HPDE6-E6E7 (cell line): Measurements from ENCODE around the gene NUDT21.
A peak's percentile ranks its signal among the peaks of the same experiment; 100 is the strongest.
"Not testable (repeated sequence)": the region's sequence is repeated elsewhere in the genome, so short reads cannot be mapped to it uniquely, and the experiment has no call there.

Experiments
- DNase-seq: peaks from one replicate; pipeline ENCODE4 v3.0.0; 2011; ENCODE audit warnings: missing footprints; ENCODE audit errors: extremely low spot score

NUDT21 gene

GRCh38 chr16:56419740-56420548, 31.2 kb downstream of the NUDT21 start:
- no peak for DNase-seq

GRCh38 chr16:56417138-56417537, 34.0 kb downstream of the NUDT21 start:
- no peak for DNase-seq

GRCh38 chr16:56415875-56416274, 35.3 kb downstream of the NUDT21 start:
- no peak for DNase-seq

GRCh38 chr16:56414366-56414765, 36.8 kb downstream of the NUDT21 start:
- no peak for DNase-seq

- DNase-seq, result no peak
These were observed 37.8 kb downstream of the NUDT21 start for GRCh38 chr16:56413381-56413780.

- no peak for DNase-seq
These were observed 39.5 kb downstream of the NUDT21 start for GRCh38 chr16:56411624-56412023.

DNA sequence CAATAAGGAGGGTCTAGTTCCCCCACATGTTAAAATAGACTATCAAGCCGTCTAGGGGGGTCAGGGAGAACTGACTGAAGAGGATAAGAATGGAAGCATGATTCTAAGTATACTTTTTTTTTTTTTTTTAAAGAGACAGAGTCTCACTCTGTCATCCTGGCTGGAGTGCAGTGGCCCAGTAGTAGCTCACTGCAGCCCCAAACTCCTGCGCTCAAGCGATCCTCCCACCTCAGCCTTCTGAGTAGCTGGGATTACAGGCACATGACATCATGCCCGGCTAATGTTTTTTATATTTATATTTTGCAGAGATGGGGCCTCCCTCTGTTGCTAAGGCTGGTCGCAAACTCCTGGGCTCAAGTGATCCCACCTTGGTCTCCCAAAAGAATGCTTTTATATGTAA, 40.0 kb downstream of the NUDT21 start:
- no peak for DNase-seq

- no peak for DNase-seq
These were observed 41.9 kb downstream of the NUDT21 start for GRCh38 chr16:56409195-56409594.

GRCh38 chr16:56408379-56409098, 42.6 kb downstream of the NUDT21 start:
- no peak for DNase-seq

DNA sequence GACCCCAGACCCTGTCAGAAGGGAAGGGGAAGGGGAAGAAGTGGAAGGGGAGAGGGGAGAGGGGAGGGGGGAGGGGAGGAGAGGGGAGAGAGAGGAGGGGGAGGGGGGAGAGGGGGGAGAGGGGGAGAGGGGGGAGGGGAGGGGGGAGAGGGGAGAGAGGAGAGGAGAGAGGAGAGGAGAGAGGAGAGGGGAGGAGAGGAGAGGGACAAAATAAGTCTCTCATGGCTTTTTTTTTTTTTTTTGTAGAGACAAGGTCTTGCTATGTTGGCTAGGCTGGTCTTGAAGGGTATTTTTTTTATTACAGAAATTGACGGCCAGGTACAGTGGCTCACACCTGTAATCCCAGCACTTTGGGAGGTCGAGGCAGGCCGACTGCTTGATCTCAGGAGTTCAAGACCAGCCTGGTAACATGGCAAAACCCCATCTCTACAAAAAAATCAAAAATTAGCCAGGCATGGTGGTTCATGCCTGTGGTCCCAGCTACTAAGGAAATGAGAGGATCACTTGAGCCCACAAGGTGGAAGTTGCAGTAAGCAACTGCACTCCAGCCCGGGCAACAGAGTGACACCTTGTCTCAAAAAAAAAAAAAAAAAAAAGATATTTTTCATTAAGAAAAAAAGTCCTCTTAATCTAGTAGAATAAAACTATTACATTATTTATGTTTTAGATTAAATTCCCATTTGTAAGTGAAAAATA, 45.0 kb downstream of the NUDT21 start:
- DNase-seq, result no peak

DNA sequence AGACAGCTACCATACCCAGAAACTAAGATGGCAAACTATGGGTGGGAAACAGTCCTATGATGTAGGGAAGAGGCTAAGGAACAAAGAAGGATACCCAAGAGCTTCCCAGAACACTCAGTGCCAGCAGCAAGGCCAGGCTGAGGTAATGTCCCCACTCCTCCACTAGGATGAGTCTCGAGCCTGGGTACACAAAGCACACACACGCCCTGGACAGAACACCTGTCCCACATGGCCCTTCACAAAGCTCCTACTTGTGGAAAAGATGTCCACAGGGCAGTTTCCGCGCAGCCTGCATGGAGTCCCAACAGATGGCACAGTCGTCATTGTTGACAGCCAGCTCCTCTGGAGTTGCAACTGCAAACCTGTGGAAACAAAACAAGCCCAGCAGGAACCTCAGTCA, 49.6 kb downstream of the NUDT21 start:
- peak; percentile 39 for DNase-seq

DNA sequence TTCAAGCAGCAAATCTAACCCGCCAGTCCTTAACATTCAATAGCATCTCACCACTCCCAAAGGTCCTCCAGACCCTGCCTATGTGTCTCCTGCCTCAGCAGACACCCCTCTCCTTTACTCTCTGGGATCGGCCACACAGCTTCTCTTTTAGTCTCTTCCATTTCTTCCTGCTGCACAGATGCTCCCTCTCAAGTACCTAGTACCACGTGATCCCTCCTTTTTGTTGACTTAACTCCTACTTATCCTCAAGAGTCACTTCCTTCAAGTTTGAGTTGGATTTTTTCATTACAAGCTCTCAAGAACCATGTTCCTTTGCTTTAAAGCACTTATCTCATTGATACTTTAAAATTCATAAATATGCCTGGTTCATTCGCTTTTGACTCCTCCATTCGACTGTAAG, 50.7 kb downstream of the NUDT21 start:
- DNase-seq, result no peak

GRCh38 chr16:56399486-56399885, 51.6 kb downstream of the NUDT21 start:
- no peak for DNase-seq

DNA sequence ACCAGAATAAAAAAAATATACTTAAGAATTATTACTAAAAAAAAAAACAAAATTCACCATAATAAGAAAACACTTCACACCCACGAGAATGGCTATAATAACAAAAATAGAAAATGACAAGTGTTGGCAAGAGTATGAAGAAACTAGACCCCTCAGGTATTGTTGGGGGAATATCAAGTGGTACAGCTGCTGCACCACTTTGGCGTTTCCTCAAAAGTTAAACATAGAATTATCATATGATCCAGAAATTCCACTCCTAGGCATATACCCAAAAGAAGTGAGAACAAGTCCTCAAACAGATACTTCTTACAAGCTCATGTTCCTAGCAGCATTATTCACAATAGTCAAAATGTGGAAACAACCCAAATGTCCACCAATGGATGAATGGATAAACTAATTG, 52.1 kb downstream of the NUDT21 start:
- no peak for DNase-seq

GRCh38 chr16:56396724-56397123, 54.4 kb downstream of the NUDT21 start:
- DNase-seq, result not testable (repeated sequence)

DNA sequence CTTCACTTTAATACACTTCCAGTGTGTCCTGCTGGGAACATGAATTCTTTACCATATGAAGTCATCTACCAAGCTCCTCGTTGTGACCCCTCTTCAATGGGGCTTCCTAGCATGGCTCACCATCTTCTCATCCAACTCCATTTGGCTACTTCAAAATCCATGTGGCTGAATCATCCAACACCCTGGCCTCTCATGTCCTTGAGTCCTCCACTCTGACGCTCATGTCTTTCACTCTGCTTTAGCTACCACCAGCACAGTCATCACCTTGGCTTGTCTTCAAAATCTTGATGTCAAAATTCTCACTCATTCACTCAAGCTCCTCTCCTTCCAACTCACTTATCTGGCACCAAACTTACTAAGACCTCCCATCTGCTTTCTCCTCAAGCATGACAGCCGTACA, 61.6 kb downstream of the NUDT21 start:
- no peak for DNase-seq

- no peak for DNase-seq
These were observed 62.9 kb downstream of the NUDT21 start for GRCh38 chr16:56388209-56388608.

DNA sequence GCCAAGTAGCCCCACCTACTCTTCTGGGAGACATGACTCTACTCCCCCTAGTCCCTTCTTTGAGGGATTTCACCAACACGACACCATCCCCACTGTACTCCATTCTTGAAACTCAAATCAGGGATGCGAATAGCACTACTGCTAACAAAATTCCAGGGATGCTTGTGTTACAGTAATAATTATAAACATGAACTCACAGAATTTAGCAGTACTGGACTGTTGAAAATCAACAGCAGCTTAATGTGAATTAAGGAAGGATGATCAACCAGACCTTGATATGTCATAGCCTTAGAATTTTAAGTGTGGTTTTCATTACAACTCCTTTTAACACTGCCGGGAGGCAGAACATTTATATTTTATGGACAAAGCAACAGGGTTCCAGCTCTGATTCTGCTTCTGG, 63.7 kb downstream of the NUDT21 start:
- DNase-seq, result no peak

GRCh38 chr16:56384074-56384721, 66.9 kb downstream of the NUDT21 start:
- no peak for DNase-seq

- no peak for DNase-seq
These were observed 68.2 kb downstream of the NUDT21 start for GRCh38 chr16:56382901-56383355.

DNA sequence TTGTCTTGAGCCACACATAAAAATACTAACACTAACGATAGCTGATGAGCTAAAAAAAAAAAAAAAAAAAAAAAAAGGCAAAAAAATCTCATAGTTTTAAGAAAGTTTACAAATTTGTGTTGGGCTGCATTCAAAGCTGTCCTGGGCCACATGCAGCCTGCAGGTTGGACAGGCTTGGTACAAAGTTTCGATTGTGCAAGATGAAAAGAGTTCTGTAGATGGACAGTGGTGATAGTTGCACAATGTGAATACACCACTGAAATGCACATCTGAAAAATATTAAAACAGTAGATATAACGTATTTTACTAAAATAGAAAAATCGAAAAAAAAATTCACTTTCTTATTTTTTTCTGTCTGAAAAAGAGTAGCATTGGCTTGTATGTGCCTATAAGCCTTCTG, 68.7 kb downstream of the NUDT21 start:
- no peak for DNase-seq
